WERI-Rb-1 (cell line): ENCODE data around the gene TMEM222.
"Not testable (repeated sequence)": the region's sequence is repeated elsewhere in the genome, so short reads cannot be mapped to it uniquely, and the experiment has no call there.

Experiments used
- DNase-seq: peaks from one replicate; pipeline ENCODE4 v3.0.0-alpha.2; 2020
- H3K27ac ChIP-seq: fragments of 250-450 bp; sonication (Bioruptor Pico); 2 replicates; pipeline ENCODE4 v1.5.1; 2020; ENCODE audit warnings: mild to moderate bottlenecking, moderate library complexity
- H3K27me3 ChIP-seq: fragments of 250-450 bp; sonication (Bioruptor Pico); 2 replicates; pipeline ENCODE4 v1.5.1; 2021; ENCODE audit warnings: mild to moderate bottlenecking, low read depth, moderate library complexity; ENCODE audit not compliant: insufficient read depth, severe bottlenecking
- H3K36me3 ChIP-seq: fragments of 250-450 bp; sonication (Bioruptor Pico); 2 replicates; pipeline ENCODE4 v1.5.1; 2020; ENCODE audit warnings: mild to moderate bottlenecking, moderate library complexity
- H3K4me3 ChIP-seq: 2 replicates; pipeline ENCODE4 v1.5.1; 2011; ENCODE audit warnings: low read depth, mild to moderate bottlenecking, control low read depth, low read length
- H3K9me3 ChIP-seq: fragments of 250-450 bp; sonication (Bioruptor Pico); 2 replicates; pipeline ENCODE4 v1.5.1; 2021; ENCODE audit warnings: mild to moderate bottlenecking, moderate library complexity; ENCODE audit not compliant: severe bottlenecking
- TF ChIP-seq, protein P1 (sequence below): IDR thresholded peaks from 2 replicates; pipeline ENCODE4 v1.5.1; 2011; ENCODE audit warnings: low read depth, mild to moderate bottlenecking, control low read depth, inconsistent platforms, low read length

TMEM222 gene, protein sequence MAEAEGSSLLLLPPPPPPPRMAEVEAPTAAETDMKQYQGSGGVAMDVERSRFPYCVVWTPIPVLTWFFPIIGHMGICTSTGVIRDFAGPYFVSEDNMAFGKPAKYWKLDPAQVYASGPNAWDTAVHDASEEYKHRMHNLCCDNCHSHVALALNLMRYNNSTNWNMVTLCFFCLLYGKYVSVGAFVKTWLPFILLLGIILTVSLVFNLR

DNA sequence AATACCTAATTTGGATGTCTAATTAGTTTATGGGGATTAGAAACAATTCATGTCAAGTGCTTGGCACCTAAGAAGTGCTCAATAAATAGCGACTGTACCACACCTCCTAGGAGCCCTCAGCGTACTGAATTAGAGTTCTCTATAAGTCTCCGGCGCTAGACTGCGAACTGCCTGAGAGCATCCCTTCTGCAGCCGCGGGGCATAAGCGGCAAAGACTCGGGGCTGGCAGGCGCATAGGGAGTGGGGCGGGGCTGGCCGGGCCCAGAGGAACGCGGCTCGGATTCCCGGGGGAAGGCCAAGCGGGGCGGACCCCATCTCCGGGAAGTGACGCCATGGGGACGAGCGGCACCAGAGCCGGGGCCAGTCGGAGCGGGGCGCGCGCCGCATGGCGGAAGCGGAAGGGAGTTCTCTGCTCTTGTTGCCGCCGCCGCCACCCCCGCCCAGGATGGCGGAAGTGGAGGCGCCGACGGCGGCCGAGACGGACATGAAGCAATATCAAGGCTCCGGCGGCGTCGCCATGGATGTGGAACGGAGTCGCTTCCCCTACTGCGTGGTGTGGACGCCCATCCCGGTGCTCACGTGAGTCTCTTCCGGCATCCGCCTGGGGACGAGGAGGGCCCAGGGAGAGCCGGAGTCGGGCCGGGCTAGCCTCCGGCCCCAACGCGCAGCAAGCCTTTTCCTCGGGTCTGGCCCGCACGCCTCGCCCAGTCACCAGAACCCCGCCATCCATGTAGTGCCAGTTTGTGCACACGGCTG lies at the start of gene TMEM222:
Gene TMEM222 (plus strand): TSS at position 351 of the 756 bp plus-strand sequence. CDS start 35 bp downstream, at position 386.
- TF ChIP-seq, protein P1, sequence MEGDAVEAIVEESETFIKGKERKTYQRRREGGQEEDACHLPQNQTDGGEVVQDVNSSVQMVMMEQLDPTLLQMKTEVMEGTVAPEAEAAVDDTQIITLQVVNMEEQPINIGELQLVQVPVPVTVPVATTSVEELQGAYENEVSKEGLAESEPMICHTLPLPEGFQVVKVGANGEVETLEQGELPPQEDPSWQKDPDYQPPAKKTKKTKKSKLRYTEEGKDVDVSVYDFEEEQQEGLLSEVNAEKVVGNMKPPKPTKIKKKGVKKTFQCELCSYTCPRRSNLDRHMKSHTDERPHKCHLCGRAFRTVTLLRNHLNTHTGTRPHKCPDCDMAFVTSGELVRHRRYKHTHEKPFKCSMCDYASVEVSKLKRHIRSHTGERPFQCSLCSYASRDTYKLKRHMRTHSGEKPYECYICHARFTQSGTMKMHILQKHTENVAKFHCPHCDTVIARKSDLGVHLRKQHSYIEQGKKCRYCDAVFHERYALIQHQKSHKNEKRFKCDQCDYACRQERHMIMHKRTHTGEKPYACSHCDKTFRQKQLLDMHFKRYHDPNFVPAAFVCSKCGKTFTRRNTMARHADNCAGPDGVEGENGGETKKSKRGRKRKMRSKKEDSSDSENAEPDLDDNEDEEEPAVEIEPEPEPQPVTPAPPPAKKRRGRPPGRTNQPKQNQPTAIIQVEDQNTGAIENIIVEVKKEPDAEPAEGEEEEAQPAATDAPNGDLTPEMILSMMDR = no peak
- DNase-seq = peak; percentile 96
- Histone ChIP-seq H3K27me3 (no peaks in the 10 kb centered on the region), H3K4me3 (peak within 1 kb of the TSS; percentile 100), H3K9me3 (no peaks in the 10 kb centered on the region), H3K36me3 (peaks cover 27% of the 10 kb centered on the region), H3K27ac (peak within 1 kb of the TSS; percentile 85)

DNA sequence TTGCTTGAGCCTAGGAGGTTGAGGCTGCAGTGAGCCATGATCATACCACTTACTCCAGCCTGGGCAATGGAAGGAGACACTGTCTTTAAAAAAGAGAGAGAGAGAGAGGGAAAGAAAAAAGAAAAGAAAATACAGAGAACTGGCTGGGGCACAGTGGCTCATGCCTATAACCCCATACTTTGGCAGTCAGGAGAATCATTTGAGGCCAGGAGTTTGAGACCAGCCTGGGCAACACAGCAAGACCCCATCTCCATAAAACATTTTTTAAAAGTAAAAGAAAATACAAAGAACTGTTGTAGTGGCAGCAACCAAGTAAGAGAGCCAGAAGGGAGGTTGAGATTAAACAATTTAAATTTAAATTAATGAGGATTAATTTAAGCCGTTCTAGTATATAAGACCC lies 47.8 kb upstream of the TMEM222 start:
- DNase-seq = no peak
- TF ChIP-seq, protein P1 = no peak
- H3K27ac ChIP-seq = no peak overlapping the region
- no peak overlapping the region for H3K4me3 ChIP-seq
- peaks cover 11% of the 10 kb centered on the region for H3K9me3 ChIP-seq
- peaks cover 18% of the 10 kb centered on the region for H3K36me3 ChIP-seq
- H3K27me3 ChIP-seq = no peaks in the 10 kb centered on the region

DNA sequence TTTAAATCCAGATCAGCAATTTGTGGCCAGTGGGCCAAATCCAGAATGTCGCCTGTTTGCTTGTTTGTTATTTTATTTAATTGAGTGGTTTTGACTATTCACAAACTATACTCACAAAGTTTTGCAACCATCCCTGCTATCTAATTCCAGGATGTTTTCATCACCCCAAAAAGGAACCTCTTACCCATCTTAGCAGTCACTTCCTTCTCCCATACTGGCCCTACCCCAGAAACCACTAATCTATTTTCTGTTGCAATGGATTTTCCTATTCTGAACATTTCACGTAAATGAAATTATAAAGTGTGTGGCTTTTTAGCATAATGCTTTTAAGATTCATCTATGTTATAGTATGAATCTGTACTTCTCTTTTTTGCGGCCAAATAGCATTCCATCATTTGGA lies 46.3 kb upstream of the TMEM222 start:
- TF ChIP-seq, protein P1 = no peak
- DNase-seq = no peak
- Histone ChIP-seq H3K27me3 (no peaks in the 10 kb centered on the region), H3K36me3 (peaks cover 18% of the 10 kb centered on the region), H3K27ac (no peak overlapping the region), H3K9me3 (peaks cover 11% of the 10 kb centered on the region), H3K4me3 (no peak overlapping the region)

DNA sequence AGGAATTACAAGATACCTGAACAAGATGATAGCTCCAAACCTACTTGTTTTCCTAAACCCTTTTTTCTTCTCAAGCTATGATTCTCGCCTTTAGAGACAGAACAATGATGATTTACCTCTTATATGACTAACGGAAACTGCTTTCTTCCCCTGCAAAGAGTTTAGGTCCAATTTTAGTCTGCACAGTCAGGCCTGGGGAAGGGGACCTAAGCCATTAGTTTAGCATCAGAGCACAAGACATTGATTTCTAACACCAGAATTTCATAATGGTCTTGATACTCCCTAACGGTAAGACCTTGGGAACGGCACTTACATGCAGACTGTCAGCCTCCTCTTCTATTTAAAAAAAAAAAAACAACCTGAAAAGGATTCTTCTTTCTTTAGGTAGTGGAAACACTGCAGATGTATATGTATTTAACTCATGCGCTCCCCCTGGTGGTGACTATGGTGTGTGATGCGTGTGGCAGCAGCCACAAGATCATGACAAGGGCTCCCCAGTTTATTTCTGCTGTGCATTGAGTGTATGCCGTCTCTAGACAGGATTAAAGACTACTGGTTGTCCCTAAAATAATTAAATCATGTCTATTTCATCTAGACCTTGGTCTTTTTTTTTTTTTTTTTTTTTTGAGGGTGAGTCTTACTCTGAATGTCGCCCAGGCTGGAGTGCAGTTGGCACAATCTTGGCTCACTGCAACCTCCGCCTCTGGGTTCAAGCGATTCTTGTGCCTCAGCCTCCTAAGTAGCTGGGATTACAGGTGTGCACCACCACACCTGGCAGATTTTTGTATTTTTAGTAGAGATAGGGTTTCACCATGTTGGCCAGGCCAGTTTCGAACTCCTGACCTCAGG lies 37.3 kb upstream of the TMEM222 start:
- DNase-seq = peak; percentile 87
- H3K9me3 ChIP-seq = no peaks in the 10 kb centered on the region
- TF ChIP-seq, protein P1 = peak; percentile 65
- no peak overlapping the region for H3K27ac ChIP-seq
- H3K36me3 ChIP-seq = peaks cover 29% of the 10 kb centered on the region
- H3K4me3 ChIP-seq = no peak overlapping the region
- H3K27me3 ChIP-seq = no peaks in the 10 kb centered on the region

DNA sequence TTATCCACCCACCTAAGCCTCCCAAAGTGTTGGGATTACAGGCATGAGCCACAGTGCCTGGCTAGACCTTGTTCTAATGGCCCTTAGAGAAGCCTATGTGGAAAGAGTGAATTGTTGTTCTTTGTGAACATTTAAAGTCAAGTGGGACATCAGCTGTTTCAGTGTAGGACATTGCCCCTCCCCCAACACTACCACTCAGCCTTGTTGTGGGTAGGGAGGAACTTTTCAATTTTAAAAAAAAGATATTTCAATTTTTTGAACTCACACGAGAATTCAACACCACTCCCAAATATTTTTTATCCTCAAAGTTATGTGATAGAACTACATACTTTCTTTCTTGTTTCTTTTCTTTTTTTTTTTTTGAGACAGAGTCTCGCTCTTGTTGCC lies 36.7 kb upstream of the TMEM222 start:
- peaks cover 31% of the 10 kb centered on the region for H3K36me3 ChIP-seq
- H3K9me3 ChIP-seq = no peaks in the 10 kb centered on the region
- H3K27ac ChIP-seq = no peak overlapping the region
- TF ChIP-seq, protein P1 = no peak
- no peak overlapping the region for H3K4me3 ChIP-seq
- H3K27me3 ChIP-seq = no peaks in the 10 kb centered on the region
- DNase-seq = no peak

DNA sequence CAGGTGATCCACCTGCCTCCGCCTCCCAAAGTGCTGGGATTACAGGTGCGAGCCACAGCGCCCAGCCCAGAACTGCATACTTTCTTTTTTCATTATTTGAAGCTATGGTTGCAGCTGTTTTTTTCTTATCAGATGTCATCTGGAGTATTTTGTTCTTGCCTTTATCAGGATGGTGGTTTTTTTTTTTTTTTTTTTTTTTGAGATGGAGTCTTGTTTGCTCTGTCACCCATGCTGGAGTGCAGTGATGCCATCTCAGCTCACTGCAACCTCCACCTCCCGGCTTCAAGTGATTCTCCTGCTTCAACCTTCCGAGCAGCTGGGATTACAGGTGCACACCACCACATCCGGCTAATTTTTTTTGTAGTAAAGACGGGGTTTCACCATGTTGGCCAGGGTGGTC lies 36.1 kb upstream of the TMEM222 start:
- H3K9me3 ChIP-seq, H3K4me3 ChIP-seq, DNase-seq, H3K27me3 ChIP-seq, H3K27ac ChIP-seq: not testable (repeated sequence)
- peaks cover 36% of the 10 kb centered on the region for H3K36me3 ChIP-seq

DNA sequence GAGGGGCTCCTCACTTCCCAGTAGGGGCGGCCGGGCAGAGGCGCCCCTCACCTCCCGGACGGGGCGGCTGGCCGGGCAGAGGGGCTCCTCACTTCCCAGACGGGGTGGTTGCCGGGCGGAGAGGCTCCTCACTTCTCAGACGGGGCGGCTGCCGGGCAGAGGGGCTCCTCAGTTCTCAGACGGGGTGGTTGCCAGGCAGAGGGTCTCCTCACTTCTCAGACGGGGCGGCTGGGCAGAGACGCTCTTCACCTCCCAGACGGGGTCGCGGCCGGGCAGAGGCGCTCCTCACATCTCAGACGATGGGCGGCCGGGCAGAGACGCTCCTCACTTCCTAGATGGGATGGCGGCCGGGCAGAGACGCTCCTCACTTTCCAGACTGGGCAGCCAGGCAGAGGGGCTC lies 32.8 kb upstream of the TMEM222 start:
- H3K4me3 ChIP-seq, H3K27me3 ChIP-seq, DNase-seq, H3K9me3 ChIP-seq, H3K27ac ChIP-seq: not testable (repeated sequence)
- peaks cover 44% of the 10 kb centered on the region for H3K36me3 ChIP-seq
